Kasumi-1 (cell line): ENCODE data around the gene GIPC3.

Source experiments
- DNase-seq, 2 experiments: peaks; one replicate each; lab custom pipeline; 2025; lab: John Stamatoyannopoulos, UW

GIPC3 gene

DNA sequence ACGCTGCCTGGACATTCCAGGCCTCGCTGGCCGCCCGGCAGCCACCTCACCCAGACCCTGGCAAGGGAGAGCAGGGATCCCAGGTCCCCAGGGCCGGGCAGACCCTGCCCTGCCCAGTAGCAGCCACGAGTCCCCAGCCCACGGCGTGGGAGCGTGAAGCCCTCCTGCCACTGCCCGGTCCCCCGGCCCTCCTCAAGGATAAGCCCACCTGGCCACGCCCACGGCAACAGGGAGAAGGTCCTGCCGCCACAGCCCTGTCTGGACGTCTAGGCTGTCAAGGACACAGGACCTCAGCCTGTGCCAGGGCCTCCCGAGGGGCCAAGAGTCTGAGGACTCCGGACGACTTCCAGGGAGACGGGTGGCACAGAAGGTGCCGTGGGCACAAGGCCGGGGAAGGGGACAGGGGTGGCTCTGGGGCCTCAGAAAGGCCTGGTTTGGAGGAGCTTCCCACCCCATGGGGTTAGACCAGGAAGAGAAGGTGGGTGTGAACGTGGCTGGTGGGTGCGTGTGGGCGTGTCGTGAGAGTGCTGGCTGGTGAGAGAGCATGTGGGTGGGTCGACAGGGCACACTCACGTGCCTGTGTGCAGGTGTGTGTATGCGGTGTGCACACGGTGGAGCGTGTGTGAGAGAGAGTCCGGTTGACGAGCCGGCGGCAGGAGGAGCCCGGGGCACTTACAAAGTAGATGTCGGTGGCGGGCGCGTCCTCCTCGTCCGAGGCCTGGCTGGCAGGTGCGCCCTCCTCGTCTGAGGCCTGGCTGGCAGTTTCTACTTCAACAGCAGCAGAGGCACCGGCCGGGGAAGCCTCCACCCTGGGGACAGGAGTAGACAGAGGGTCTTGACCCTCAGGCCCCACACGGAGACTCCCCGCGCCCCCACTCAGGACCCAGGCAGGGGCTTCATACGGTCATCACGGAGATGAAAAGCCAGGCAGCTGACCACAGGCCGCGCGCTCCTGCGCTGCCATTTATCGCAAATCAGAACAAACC lies 53.2 kb downstream of the GIPC3 start:
- DNase-seq = no peak

DNA sequence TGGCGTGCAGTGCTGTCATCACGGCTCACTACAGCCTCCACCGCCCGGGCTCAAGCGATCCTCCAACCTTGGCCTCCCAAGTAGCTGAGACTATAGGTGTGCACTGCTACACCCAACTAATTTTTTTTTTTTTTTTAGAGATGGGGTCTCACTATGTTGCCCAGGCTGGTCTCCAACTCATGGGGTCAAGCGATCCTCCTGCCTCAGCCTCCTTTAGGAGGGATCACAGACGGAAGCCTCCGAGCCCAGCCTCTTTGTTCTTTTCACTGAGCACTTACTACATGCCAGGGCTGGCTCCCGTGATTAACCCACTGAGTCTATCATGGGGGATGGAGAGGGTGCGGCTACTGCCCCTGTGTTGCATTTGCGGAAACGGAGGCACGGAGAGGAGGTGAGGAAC lies 54.2 kb downstream of the GIPC3 start:
- DNase-seq = no peak

DNA sequence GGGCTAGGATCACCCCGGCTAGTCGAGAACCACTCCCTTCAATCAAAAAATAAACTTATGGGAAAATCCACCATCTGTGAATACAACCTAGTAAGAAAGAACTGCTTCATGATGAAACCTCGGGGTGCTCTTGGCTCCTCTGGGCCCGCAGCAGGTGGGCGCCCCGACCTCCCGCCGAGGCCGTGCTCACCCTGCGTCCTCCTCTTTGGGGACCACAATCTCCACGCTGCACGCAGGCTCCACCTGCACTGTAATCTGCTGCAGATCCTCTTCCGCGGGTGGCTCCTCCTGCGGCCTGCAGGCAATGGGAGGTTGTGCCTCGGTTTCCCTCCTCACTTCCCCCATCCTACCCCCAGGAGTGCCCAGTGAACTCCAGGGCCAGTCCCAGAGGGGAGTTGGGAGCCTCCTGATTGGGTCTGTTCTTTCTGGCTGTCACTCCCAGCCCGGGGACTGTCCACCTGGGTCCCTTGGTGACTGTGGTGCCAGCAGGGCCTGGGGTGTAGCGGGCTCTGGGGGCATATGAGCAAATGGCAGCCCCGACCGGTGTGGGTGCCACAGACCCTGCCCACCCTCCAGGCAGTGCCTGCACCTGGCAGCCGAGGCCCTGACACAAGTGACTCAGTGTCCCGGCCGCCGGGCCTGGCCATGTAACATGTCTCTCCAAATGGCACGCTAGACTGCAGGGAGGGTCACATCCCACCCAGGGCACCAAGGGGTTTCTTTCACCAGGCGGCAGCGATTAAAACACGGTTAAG lies 56.4 kb downstream of the GIPC3 start:
- no peak for DNase-seq

DNA sequence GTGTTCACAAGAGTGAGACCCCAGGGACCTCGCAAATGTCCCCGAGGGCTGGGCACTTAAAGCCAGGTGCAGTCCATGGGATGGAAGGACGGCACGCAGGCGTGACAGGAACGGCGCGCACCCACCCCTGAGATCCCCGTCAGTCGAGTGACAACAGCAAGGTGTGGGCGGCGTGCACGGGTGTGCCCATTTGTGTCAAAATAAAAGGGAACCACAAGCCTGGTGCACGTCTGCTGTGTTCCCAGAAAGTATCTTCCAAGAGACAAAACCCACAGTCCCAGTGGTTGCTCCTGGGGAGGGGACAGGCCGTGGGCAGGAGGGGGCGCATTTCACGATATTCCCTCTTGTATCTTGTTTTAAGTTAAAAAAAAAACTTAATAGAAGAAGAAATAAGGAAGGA lies 57.0 kb downstream of the GIPC3 start:
- no peak for DNase-seq
